HepG2 (cell line): ENCODE results near the gene SEMA6B. TPM values are rescaled to one million over a fixed set of nuclear protein-coding genes. Genes with fewer than 3 reads are reported as not detected.

Source experiments
- ATAC-seq: fragments of 200-7000 bp; cut with Tn5 transposase; 3 replicates; pipeline ENCODE4 v1.9.1; 2020; ENCODE audit warnings: mild to moderate bottlenecking, moderate library complexity
- BruUV-seq: library from RNA; stranded (reverse); fragments of 400-500 nt; replicated peaks from 2 replicates; lab custom pipeline; 2021; lab: Mats Ljungman, UMichigan
- CTCF ChIA-PET: fragments of 300-600 bp; formaldehyde crosslinking; extraction: SDS; loops from one replicate; lab custom pipeline; 2021; ENCODE audit warnings: low total read pairs, inconsistent platforms, low intra/inter-chr PET ratio; lab: Yijun Ruan, JAX
- POLR2A ChIA-PET: fragments of 350-600 bp; sonication (Branson Sonifier 250); formaldehyde crosslinking; loops from one replicate; lab custom pipeline; 2020; ENCODE audit warnings: antibody characterized with exemption, inconsistent platforms; lab: Yijun Ruan, JAX
- DNase-seq: peaks from one replicate; pipeline ENCODE4 v3.0.0-alpha.2; 2015; ENCODE audit warnings: low spot score
- FAIRE-seq: peaks from 3 replicates; lab custom pipeline; 2011; peaks lifted over from hg19 to GRCh38; lab: Jason Lieb, UNC
- H2AFZ ChIP-seq: one replicate; pipeline ENCODE4 v1.6.1; 2011; ENCODE audit warnings: low read length, inconsistent platforms
- H3K27ac ChIP-seq: fragments of 300-600 bp; 3 replicates; pipeline ENCODE4 v1.8.0; 2011; ENCODE audit warnings: mixed run types, mild to moderate bottlenecking, mixed read lengths, low read length, inconsistent platforms; ENCODE audit not compliant: insufficient read depth; ENCODE audit errors: extremely low read length
- H3K27me3 ChIP-seq, 2 experiments: fragments of 200-600 bp in 1 of 2; 2 replicates in 1 of 2; 3 replicates in 1 of 2; pipeline versions ENCODE4 v1.6.0 to v1.8.0; 2011; ENCODE audit warnings: low read length in 2 of 2, mild to moderate bottlenecking in 2 of 2, moderate library complexity in 2 of 2, inconsistent platforms in 1 of 2; ENCODE audit not compliant: insufficient read depth in 2 of 2, control insufficient read depth in 1 of 2
- H3K36me3 ChIP-seq, 2 experiments: fragments of 200-600 bp in 1 of 2; replicated peaks in 1 of 2; 2 replicates in 1 of 2; 3 replicates in 1 of 2; pipeline versions ENCODE4 v1.5.1 to v1.8.0; 2011; ENCODE audit warnings: low read length in 2 of 2, inconsistent platforms in 1 of 2; ENCODE audit not compliant: insufficient read depth in 2 of 2, control insufficient read depth in 1 of 2
- H3K4me1 ChIP-seq: 2 replicates; pipeline ENCODE4 v1.5.1; 2012; ENCODE audit warnings: low read length, inconsistent platforms; ENCODE audit not compliant: insufficient read depth
- H3K4me2 ChIP-seq: 2 replicates; pipeline ENCODE4 v1.6.0; 2011; ENCODE audit warnings: low read depth, low read length, inconsistent platforms
- H3K4me3 ChIP-seq, 3 experiments: fragments of 200-600 bp in 1 of 3; sonication (generic), shearing (Covaris generic) in 1 of 3; replicated peaks in 1 of 3; 2 replicates each; pipeline ENCODE4 v1.5.1; 2011 to 2016; ENCODE audit warnings: low read length in 3 of 3, inconsistent platforms in 2 of 3, low read depth in 2 of 3, mild to moderate bottlenecking in 2 of 3, control low read depth in 1 of 3, mixed read lengths in 1 of 3; ENCODE audit not compliant: insufficient read depth in 1 of 3
- H3K79me2 ChIP-seq: one replicate; pipeline ENCODE4 v1.6.1; 2011; ENCODE audit warnings: low read length, inconsistent platforms; ENCODE audit not compliant: insufficient read depth
- H3K9ac ChIP-seq: 2 replicates; pipeline ENCODE4 v1.6.0; 2011; ENCODE audit warnings: mild to moderate bottlenecking, low read depth, low read length, inconsistent platforms; ENCODE audit not compliant: insufficient read depth
- H3K9me3 ChIP-seq: 2 replicates; pipeline ENCODE4 v1.5.1; 2012; ENCODE audit warnings: mild to moderate bottlenecking, low read length
- H4K20me1 ChIP-seq: 2 replicates; pipeline ENCODE4 v1.6.0; 2011; ENCODE audit warnings: inconsistent platforms, mild to moderate bottlenecking, low read length, moderate library complexity; ENCODE audit not compliant: insufficient read depth
- AKNA ChIP-seq: sonication (generic); formaldehyde crosslinking; IDR thresholded peaks from 2 replicates; pipeline ENCODE4 v1.4.0; 2020; ENCODE audit warnings: missing genetic modification reagents, borderline replicate concordance
- PAXIP1 ChIP-seq: sonication (generic); formaldehyde crosslinking; conservative IDR thresholded peaks from 2 replicates; pipeline ENCODE4 v1.4.0; 2020; ENCODE audit warnings: mild to moderate bottlenecking, missing genetic modification reagents, moderate library complexity
- TSC22D2 ChIP-seq: sonication (generic); formaldehyde crosslinking; IDR thresholded peaks from 2 replicates; pipeline ENCODE4 v1.5.1; 2020; ENCODE audit warnings: missing genetic modification reagents, mild to moderate bottlenecking, borderline replicate concordance
- ZNF3 ChIP-seq: IDR thresholded peaks from 2 replicates; pipeline ENCODE4 v1.7.0; 2017; ENCODE audit warnings: inconsistent platforms
- ZNF512B ChIP-seq: sonication (generic); formaldehyde crosslinking; IDR thresholded peaks from 2 replicates; pipeline ENCODE4 v1.5.1; 2020; ENCODE audit warnings: missing genetic modification reagents, mild to moderate bottlenecking, borderline replicate concordance
- ZNF704 ChIP-seq: sonication (generic); formaldehyde crosslinking; IDR thresholded peaks from 2 replicates; pipeline ENCODE4 v1.8.1; 2023; ENCODE audit warnings: mild to moderate bottlenecking, inconsistent platforms, moderate library complexity, missing genetic modification reagents, borderline replicate concordance
- ZNF780A ChIP-seq: sonication (generic); formaldehyde crosslinking; IDR thresholded peaks from 2 replicates; pipeline ENCODE4 v1.8.0; 2022; ENCODE audit warnings: mild to moderate bottlenecking, missing genetic modification reagents, moderate library complexity
- WGBS: methylation state at CpG from one replicate; pipeline ENCODE4 v1.1.6; 2017; ENCODE audit warnings: low lambda C conversion rate; 5-methylcytosine and 5-hydroxymethylcytosine counted together
- in situ Hi-C: cut with HindIII; loops from 2 replicates; pipeline ENCODE4 v1.10.0; 2017; ENCODE audit warnings: low pct_unique_long_range_greater_than_20kb; ENCODE audit not compliant: extremely low pct_ligation_motif_present
- intact Hi-C: fragments of 100-400 bp; cut with micrococcal nuclease; formaldehyde crosslinking; loops from one replicate; pipeline ENCODE4 v1.10.0; 2022; ENCODE audit not compliant: unreplicated experiment
- polyA plus RNA-seq, 8 experiments: library from polyadenylated mRNA; depleted of rRNA in 3 of 8; stranded (reverse) in 7 of 8; unstranded in 1 of 8; fragments of >200 nt; fragmentation: Illumina TruSeq in 4 of 8; extraction: Trizol in 4 of 8; gene quantifications; 2 replicates each; pipeline versions ENCODE4 v1.2.1 to v1.2.3, GENCODE V29; 2011 to 2016; ENCODE audit warnings: low read depth in 4 of 8, missing spikeins in 1 of 8, mixed read lengths in 1 of 8; ENCODE audit not compliant: insufficient read depth in 1 of 8
- total RNA-seq, 5 experiments: library from RNA; depleted of rRNA; stranded (reverse); fragments of >200 nt; fragmentation: Illumina TruSeq; extraction: Trizol; gene quantifications; 2 replicates each; pipeline ENCODE4 v1.2.3, GENCODE V29; 2016; ENCODE audit warnings: low read depth in 1 of 5

SEMA6B gene
- total and polyA plus RNA-seq, 2 of the 13 experiments (the other 11 are each of a cell fraction or from before 2014, with no cell fraction given) = 45.5 to 67.1 TPM

- Histone ChIP-seq H3K9me3 (no peaks in the 10 kb centered on the region), H3K4me2 (no peak overlapping the region), H3K79me2 (peaks cover 5% of the 10 kb centered on the region), H3K27ac (peak overlapping the region; percentile 38), H3K9ac (no peak overlapping the region), H3K36me3 (peaks cover 6 to 9% of the 10 kb centered on the region in 2 experiments; a peak in 4 of 5 replicates), H3K4me1 (peaks cover 42% of the 10 kb centered on the region), H3K27me3 (no peaks in the 10 kb centered on the region), H2AFZ (no peak overlapping the region), H3K4me3 (no peak overlapping the region), H4K20me1 (no peaks in the 10 kb centered on the region)
- no peak for DNase-seq
- intact Hi-C loops = no loop called here
- ChIA-PET CTCF (no interaction called here), POLR2A (no interaction called here)
- in situ Hi-C loops = no loop called here
- no peak for ATAC-seq
- BruUV-seq = TSS peak; percentile 41
- FAIRE-seq = no peak
- 97% methylated on average over 63 of the region's 77 CpGs for WGBS
- TF ChIP-seq ZNF3 (CRISPR knock-in tag) (no peak), ZNF512B (CRISPR knock-in tag) (no peak), AKNA (CRISPR knock-in tag) (no peak), PAXIP1 (CRISPR knock-in tag) (no peak), ZNF704 (CRISPR knock-in tag) (no peak), TSC22D2 (CRISPR knock-in tag) (no peak), ZNF780A (CRISPR knock-in tag) (no peak)
Observed at GRCh38 chr19:4542896-4543841, 16.3 kb downstream of the SEMA6B start.
